ENCODE measurements around the gene TAS1R1.

GRCh38 chr1:6505367-6506209 lies 49.5 kb upstream of the TAS1R1 start:
- no peak for TF ChIP-seq EZH2 (IDR thresholded peaks at IDR 0.05; ENCODE audit: borderline replicate concordance, low read depth, low read length, severe bottlenecking)
- TF ChIP-seq, protein P1, sequence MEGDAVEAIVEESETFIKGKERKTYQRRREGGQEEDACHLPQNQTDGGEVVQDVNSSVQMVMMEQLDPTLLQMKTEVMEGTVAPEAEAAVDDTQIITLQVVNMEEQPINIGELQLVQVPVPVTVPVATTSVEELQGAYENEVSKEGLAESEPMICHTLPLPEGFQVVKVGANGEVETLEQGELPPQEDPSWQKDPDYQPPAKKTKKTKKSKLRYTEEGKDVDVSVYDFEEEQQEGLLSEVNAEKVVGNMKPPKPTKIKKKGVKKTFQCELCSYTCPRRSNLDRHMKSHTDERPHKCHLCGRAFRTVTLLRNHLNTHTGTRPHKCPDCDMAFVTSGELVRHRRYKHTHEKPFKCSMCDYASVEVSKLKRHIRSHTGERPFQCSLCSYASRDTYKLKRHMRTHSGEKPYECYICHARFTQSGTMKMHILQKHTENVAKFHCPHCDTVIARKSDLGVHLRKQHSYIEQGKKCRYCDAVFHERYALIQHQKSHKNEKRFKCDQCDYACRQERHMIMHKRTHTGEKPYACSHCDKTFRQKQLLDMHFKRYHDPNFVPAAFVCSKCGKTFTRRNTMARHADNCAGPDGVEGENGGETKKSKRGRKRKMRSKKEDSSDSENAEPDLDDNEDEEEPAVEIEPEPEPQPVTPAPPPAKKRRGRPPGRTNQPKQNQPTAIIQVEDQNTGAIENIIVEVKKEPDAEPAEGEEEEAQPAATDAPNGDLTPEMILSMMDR (IDR thresholded peaks at IDR 0.05; ENCODE audit: borderline replicate concordance, extremely low read depth, low read length, poor library complexity, severe bottlenecking) = no peak

Data from DND-41 (cell line).